GM12873 (cell line): Measurements from ENCODE around the gene MIGA2.

Source experiments
- CTCF ChIP-seq: IDR thresholded peaks from 2 replicates; pipeline ENCODE4 v1.5.1; 2012; ENCODE audit warnings: low read depth, mild to moderate bottlenecking, moderate library complexity, low read length, control low read depth; ENCODE audit not compliant: insufficient read depth; ENCODE audit errors: missing control alignments

Gene MIGA2

GRCh38 chr9:129052592-129052991 is 16.2 kb downstream of the MIGA2 start:
- TF ChIP-seq CTCF = no peak

DNA sequence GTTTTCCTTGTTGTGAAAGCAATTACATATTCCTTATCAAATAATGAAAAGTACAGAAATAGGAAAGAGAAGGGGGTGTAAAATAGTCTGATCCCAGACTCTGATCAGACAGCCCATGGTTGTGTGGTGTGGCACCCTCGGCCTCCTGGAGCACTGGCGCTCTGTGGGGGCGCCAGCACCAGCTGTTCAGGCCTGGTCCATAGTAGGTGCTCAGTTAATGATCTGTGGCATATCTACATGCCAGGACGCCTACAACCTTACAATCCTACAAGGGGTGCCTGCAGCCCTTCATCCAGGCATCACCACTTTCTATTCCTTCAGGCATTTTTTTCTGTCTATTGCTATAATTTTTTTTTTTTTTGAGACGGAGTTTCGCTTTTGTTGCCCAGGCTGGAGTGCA is 16.6 kb downstream of the MIGA2 start:
- no peak for TF ChIP-seq CTCF

GRCh38 chr9:129054163-129054851 is 17.9 kb downstream of the MIGA2 start:
- no peak for TF ChIP-seq CTCF

DNA sequence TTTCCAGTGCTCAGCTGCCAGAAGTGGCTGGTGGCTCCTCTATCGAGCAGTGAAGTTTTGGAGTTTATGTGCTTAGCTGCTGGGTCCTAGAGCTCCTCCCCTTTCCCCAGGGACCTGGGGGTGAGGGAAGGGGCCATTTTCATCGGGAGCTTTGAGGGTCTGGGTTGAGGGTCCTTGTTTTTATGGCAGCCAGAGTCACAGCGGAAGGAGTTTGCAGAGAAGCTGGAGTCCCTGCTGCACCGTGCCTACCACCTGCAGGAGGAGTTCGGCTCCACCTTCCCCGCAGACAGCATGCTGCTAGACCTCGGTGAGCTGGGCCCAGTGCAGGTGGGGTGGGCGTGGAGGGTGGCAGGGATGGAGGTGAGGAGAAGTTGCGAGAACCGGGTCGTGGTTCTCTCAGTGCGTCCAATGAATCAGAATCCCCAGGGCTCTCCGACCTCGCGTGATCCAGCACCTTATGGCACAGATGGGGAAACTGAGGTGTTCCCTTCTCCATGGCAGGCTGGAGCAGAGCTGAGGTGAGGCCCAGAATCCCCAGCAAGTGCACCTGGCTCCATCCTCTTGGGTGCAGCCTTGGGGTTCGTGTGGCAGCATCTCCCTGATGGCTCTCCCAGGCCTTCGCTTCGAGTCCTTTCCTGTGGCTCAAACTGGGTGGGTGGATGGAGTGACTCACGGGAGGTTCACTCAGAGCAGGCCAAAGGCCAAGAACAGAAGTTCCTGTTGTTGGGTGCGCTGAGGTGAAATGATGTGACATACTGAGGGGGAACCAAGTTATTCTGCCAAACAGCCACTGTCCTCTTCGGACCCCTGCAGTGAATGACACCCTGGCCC is 22.8 kb downstream of the MIGA2 start:
- no peak for TF ChIP-seq CTCF

- no peak for TF ChIP-seq CTCF
Observed at GRCh38 chr9:129059796-129060785, 23.7 kb downstream of the MIGA2 start.

DNA sequence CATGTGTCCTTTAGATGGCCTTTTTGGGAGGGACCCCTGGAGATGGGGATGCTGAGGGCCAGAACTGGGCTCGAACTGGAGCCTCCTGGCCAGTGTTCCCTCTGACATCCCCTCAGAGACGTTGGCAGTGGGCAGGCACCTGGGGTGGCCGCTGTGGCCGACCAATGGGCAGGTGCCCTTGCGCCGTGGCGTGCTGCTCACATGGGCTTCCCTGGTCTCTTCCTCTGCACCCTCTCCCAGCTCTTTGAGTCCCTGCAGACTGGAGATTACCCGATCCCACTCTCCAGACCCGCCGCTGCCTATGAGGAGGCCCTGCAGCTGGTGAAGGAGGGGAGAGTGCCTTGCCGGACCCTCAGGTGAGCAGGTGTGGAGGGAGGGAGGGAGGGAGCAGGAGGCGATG is 24.6 kb downstream of the MIGA2 start:
- TF ChIP-seq CTCF = no peak
